ENCODE results near the gene GFPT2.

Gene GFPT2

GRCh38 chr5:180271221-180271620 is 81.9 kb downstream of the GFPT2 start:
- no peak for DNase-seq

DNA sequence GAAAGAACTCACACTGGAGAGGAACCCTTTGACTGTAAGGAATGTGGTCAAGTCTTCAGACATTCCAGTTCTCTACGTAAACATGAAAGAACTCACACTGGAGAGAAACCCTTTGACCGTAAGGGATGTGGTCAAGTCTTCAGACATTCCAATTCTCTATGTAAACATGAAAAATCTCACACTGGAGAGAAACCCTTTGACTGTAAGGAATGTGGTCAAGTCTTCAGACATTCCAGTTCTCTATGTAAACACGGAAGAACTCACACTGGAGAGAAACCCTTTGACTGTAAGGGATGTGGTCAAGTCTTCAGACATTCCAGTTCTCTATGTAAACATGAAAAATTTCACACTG is 93.9 kb downstream of the GFPT2 start:
- DNase-seq = no peak

DNA sequence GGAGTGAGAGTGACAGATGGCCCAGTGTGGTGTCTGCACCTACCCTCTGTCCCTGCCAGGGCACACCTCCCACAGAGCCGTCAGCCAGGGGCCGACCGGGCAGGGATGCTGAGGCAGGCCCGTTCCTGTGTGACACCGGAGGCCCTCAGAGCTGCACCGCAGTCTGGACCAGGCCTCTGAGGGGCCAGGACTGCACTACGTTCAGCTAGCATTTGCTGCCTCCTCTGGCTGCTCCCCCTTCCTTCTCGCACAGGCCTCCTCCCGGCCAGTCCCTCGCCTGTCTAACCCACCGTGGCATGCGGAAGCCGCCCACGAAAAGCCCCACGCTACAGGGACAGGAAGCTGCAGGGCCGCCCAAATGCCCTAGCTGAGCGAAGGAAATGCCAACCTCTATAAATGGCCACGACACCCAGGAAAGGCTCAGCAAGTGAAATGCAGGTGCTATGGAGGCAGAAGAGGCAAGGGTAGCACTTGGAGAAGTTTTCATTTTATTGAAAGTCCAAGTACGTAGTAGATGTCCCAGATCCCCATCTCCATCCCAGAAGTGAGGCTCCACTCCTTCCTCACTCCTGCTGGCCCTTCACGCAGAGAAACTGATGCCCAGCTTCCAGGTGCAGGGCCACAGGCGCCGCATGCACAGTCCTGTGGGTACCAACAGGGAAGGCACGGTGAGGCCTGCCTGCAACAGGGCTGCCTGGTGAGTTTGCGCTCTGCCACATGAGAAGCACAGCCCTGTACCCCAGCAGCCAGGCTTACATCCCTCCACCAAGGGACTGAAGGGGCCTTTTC is 99.9 kb downstream of the GFPT2 start:
- DNase-seq = no peak

DNA sequence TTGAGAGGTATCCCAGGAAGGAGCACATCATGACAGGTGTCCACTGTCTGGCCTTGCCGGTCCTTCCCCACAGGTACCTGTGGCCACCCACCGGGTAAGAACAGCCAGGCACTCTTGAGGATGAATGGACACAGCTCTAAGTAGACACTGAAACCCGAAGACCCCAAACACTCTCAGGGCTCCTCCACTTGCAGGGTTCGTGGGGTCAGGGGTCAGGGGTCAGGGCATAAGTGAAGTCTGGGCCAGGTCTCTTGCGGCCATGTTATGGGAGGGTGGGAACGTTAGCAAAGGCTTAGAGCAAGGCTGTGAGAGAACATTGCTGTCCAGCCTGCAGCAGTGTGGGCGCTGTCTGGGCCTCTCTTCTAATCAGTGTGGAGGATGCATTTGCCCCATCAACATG is 101.2 kb downstream of the GFPT2 start:
- no peak for DNase-seq

DNA sequence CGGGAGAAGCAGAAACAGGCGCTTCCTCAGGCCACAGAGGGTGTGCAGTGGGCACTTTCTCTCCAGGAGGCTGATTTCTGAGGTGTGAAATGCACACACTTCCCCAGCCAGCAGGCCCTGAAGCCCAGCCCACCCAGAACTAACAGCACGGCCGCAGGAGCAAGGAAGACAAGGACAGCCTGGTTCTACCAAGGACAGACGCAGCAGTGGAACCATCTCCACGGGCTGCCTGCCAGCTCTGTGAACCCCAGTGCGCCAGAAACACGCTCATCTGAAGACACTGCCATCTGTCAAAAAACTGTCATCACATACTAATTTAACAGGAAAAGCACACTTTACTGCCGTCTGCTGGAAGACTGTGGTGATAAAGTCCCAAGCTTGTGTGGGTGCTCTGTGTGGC is 102.0 kb downstream of the GFPT2 start:
- DNase-seq = no peak
